HG03066 (cell line): ENCODE data around the gene PRKN.

ENCODE experiments used
- ATAC-seq: cut with Tn5 transposase; IDR thresholded peaks from one replicate; pipeline ENCODE4 v1.9.1; 2021; ENCODE audit warnings: low read depth; ENCODE audit not compliant: unreplicated experiment

PRKN gene

GRCh38 chr6:161608771-161609170 lies 1118.8 kb downstream of the PRKN start:
- ATAC-seq = no peak

DNA sequence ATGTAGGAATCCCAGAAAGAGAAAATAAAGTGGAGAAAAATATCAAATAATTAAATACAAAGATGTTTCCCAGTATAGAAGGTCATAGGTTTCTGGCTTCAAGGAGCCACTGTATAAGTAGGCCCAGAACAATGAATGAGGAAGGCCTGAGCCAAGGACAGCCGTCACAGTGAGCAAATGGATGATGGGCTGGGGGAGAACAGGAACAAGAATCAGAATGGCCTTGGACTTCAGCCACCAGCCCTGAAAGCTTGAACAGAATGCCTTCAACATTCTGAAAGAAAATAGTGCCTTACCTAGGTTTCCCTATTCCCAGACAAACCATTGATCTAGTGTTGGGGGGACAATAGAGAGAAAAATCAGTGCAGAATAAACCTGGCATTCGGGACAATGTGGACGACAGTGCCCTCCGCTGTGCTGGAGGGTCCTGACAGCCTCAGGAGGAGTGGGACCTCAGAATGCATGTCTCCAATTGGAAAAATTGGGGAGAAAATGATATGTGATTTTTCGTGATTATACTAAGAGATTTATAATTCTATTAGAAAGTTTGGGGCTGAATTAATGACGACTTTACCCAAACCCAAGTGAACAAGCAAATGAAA lies 1119.8 kb downstream of the PRKN start:
- no peak for ATAC-seq

GRCh38 chr6:161602359-161602758 lies 1125.2 kb downstream of the PRKN start:
- ATAC-seq = no peak

GRCh38 chr6:161598896-161599295 lies 1128.7 kb downstream of the PRKN start:
- ATAC-seq = no peak

DNA sequence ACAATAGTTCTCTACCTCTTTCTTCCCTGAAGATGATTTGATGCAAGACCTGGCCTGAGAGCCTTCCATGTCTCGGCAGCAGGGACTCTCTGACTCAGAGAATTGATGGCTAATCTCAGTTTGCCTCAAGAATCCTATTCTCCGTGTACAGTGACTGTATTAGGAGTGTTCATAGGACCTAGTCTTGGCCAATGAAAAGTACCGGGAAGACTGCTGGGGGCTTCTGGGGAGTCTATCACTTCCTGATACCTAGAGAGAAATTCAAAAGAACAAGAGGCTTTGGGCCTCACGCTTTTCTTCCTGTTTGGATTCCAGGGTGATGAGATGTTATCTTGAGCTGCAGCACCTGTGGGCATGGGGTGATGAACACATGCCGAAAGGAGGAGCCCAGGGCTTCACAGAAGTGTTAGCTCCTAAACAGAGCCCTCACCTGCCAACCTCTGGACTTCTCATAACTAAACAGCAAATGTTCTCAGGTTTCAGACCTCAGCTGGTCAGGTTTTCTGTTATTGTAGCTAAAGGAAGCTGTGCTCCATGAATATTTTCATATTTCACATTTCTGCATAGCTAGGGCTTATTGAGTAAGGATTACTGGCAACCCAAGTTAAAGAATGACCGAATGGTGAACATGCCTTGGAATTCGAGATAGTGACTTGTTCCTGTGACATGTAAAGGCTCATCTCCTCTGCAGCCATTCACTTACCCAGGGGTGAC lies 1130.6 kb downstream of the PRKN start:
- no peak for ATAC-seq

DNA sequence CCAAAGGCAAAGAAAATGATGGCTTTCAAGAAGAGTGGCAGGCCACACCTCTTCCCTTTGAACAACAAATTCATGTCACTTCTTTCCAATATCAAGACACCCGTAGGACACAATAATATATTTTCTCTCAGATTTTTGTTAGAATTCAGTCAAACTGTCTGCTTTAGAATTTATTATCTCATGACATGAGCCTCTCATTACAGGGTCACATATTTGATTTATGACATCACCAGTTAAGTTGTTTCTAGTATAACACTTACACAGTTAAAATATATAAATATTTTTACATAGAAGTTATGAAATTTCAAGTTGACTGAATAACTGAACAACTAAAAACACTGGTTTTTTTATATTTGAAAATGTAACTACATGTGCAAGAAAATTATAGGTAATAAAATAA lies 1133.2 kb downstream of the PRKN start:
- no peak for ATAC-seq

DNA sequence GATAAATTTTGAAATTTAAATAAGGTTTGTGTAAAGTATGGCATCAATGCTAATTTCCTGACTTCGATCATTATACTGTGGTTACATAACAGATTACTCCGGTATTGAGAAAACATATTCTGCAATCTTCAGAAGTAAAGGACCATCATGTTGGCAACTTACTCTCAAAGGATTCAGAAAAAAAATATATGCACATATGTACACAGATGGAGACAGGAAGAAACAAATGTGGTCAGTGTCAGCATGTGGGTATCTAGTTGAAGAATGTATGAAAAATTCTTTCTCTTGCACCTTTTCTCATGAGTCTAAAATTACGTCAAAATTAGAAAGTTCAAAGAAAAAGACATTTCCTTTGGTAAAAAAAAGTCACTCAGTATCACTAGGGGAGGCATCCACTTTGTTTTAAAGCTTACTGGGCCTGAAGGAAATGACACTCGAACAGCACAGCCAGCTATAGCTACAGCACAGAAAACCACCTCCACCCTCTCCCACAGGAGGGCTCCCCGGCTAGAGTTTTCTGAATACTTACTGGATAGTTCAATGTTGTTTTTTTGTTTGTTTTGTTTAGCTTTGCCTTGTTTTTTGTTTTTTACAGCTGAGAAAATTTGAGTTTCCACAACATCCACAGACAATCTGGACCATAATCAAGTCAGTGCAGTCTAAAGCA lies 1136.5 kb downstream of the PRKN start:
- no peak for ATAC-seq

DNA sequence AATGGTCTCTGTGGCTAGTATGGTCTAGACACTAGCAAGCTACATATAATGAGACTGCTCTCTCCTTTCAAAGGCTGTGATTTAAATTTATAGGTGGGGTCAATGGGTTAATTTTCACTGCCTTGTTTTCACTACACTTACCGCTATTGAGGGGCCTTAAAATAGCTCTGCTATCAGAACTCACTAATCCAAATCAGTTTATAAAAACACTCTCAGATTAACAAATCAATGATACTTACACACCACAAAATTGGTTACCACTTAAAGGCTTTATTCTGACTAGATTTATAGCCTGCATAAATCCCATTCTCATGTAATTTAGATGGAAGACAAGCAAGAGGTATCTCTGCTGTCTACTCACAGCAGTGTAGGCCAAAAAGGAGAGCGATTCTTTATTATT lies 1140.7 kb downstream of the PRKN start:
- no peak for ATAC-seq

DNA sequence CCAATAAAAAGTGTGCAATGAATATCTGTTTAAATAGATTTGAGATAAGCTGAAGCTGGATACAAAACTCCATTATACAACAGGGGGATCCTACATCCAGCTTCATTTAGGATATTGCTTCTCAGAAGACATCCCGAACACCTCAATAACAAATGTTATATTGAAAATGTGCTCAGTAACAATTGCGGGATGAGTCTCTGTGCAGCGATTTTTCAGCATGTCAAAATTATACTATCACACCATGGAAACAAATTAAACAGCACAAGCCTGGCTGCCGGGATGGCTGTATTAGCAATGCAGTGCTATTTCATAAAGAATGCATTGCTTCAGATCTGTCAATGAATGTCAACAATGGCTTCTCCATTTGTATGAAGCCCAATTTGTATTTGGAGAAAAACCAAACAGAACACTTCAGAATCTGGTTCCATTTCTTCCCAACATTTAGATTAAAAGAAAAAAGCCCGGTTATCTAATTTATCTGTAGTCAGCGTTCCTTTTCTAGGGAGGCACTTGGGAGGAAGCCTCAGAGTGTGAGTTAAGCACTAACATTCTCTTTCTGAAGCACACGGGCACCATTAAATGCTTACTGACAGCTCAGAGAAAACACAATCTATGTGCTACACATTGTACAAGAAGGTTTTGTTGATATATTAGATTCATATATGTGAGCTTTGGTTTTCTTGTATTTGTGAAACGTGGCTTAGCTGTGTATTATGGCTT lies 1142.8 kb downstream of the PRKN start:
- ATAC-seq = no peak

DNA sequence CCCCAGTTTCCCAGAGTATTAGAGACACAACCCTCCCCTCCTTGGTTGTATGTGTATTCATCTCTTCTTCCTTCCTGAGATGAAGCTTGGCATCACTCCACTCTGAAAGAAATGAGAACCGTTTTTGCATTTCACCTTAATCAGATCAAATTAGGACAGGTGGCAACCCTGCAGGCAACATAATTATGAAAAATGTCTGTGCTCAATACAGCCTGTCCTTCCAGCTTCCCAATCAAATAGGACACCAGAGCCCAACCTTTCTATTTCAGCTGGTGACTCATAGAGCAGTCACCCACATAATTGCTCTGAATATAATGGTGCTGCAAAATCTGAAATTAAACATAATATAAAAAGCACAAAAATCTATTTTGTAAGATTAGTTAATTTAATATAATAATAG lies 1143.5 kb downstream of the PRKN start:
- ATAC-seq = no peak

DNA sequence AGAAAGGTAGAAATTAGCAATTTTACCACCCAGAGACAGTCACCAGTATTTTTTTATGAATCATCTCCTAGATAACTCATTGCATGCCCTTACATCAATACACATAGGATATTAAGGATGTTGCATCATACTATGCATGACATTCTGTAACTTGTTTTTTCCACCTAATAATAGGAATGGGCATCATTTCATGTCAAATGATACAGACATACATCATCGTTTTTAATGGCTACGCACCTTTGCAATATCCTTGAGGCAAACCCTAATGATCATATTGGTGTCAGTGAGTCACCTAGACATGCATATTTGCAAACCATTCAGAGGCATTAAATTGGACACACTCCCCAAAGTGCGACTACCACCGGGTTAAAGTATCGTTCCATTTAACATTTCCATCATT lies 1144.0 kb downstream of the PRKN start:
- ATAC-seq = no peak

- no peak for ATAC-seq
Measured at GRCh38 chr6:161578478-161578877, 1149.1 kb downstream of the PRKN start.

- ATAC-seq = no peak
Measured at GRCh38 chr6:161575523-161576254, 1151.9 kb downstream of the PRKN start.

DNA sequence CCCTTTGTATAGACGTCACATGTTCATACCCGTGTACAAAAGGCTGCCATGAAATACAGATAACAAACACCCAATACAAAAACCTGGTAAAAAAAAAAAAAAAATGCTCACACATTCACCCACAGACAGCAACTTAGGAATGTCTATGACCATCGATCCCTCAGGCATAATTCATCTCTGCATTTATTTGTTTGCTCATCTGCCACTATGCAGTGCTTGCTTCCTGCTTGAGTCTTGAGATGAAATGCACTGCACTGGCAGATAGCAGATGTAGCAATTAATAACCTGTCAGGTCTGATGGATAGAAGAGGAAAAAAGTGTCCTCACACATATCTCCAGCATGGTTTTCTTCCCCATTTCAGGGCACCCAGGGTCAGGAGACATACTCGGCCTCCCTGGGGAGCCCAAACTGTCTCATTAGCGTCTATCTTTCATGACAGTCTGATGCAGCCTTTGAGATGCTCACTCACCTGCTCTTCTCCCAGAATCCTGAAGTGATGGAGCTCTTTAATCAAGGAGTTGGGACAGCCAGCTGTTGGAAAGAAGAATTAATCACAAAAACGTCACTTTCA lies 1158.6 kb downstream of the PRKN start:
- no peak for ATAC-seq

- no peak for ATAC-seq
Measured at GRCh38 chr6:161564952-161565351, 1162.6 kb downstream of the PRKN start.

GRCh38 chr6:161561908-161562307 lies 1165.7 kb downstream of the PRKN start:
- ATAC-seq = no peak

DNA sequence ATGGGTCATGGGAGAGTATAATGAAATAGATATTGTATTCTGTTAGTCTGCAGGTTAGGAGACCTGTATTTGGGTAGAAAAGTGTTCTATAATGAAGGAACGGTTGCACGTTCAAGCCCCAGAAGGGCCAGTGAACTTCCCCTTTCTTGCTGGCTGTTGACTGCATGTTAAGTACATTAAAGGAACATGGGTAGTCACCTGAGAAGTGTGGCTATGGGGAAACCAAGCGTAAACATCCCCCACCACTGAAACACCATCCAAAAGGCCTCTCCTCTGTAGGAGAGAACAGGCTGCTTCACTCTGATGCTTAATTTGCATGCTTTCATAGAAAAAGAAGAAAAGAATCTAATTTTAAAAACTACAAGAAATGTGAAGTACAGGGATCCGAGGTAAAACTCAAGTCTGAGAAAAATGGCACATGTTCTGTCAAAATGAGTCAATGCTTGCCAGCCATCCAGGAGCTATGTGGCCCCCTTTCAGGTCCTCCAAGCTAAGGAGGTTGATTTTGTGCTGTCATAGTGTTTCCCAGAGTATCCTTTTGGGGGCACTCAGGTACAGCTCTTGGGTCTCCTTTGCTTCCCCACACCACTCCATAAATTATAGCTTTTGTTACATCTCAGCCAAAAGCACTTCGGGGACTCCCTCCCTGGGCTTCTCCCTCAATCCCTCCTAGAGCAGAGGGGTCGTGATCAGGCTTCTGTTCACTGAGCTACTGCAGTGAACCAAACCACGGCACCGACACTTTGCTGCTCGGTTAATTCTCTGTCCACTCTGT lies 1170.0 kb downstream of the PRKN start:
- ATAC-seq = no peak

DNA sequence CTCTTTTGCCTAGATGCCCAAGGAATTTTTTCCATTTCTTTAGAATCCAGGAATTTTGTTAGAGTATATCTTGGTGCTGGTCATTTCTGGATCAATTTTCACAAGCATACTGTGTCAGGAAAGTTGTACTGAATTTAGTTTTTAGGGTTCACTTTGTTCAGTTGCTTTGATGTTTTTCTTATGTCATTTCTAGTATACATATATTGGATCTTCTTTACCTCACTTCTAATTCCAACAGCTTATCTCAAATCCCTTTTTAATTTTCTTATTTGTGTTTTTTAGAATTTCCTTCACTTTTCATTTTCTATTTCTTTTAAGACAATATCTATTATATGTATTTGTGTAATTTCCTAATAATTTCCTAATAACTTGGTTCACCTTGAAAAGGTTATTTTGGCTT lies 1172.7 kb downstream of the PRKN start:
- ATAC-seq = no peak

DNA sequence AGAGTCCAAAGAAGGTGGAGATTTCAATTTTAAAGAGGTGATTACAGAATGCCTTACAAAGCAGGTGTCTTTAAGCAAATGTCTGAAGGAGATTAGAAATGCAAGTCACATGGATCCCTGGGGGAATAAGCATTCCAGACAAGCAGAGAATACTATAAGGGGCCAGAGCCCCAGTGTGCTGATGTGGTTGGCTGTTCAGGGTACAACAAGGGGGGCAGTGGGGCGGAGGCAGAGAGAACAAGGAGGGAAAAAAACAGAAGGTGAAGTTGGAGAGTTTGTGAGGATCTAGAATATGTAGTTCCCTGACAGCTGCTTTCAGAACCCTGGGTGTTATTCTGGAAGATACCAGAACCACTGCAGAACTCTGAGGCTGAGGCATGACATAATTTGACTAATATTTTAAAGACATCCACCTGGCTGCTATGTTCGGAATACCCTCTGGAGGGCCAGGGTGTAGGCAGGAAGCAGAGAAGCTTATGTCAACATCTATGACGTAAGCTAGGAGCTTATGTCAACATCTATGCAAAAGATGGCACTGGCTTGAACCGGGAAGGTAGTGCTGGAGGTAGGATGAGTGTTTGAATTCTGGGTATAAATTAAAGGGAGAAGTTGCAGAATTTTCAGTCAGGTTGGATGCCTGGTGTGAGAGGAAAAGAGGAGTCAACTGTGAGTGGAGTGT lies 1177.5 kb downstream of the PRKN start:
- ATAC-seq = no peak
